SU-DHL-6 (cell line): ENCODE measurements around the gene STK35.

Source experiments
- H2AFZ ChIP-seq: fragments of 200-600 bp; sonication (generic); 2 replicates; pipeline ENCODE4 v1.6.1; 2014; ENCODE audit warnings: low read depth, mild to moderate bottlenecking, moderate library complexity, mixed read lengths, antibody characterized with exemption, low read length; ENCODE audit not compliant: severe bottlenecking
- H3F3A ChIP-seq: fragments of 200-600 bp; shearing (Covaris generic); 2 replicates; pipeline ENCODE4 v1.6.0; 2016; ENCODE audit warnings: antibody characterized with exemption, mild to moderate bottlenecking; ENCODE audit not compliant: insufficient read depth
- H3K27ac ChIP-seq: fragments of 200-600 bp; sonication (generic); 2 replicates; pipeline ENCODE4 v1.5.1; 2016; ENCODE audit warnings: low read depth, mild to moderate bottlenecking, low read length, moderate library complexity, mixed read lengths
- H3K27me3 ChIP-seq: fragments of 200-600 bp; sonication (generic), shearing (Covaris generic); 2 replicates; pipeline ENCODE4 v1.6.0; 2014; ENCODE audit warnings: mild to moderate bottlenecking, low read length
- H3K36me3 ChIP-seq: fragments of 200-600 bp; sonication (generic); 2 replicates; pipeline ENCODE4 v1.6.1; 2014; ENCODE audit warnings: mild to moderate bottlenecking, low read length, mixed read lengths
- H3K4me2 ChIP-seq: fragments of 300-600, 200-600 bp; shearing (Covaris generic), sonication (generic); 2 replicates; pipeline ENCODE4 v1.6.0; 2014; ENCODE audit warnings: low read length, low read depth, mild to moderate bottlenecking; ENCODE audit not compliant: poor library complexity, severe bottlenecking
- H3K4me3 ChIP-seq: fragments of 200-600 bp; sonication (generic); 2 replicates; pipeline ENCODE4 v1.5.1; 2014; ENCODE audit warnings: antibody characterized with exemption, low read length, mild to moderate bottlenecking, mixed read lengths; ENCODE audit not compliant: insufficient read depth, poor library complexity, severe bottlenecking
- H3K79me2 ChIP-seq: fragments of 200-600 bp; sonication (generic); 2 replicates; pipeline ENCODE4 v1.6.1; 2014; ENCODE audit warnings: mild to moderate bottlenecking, low read length, moderate library complexity; ENCODE audit not compliant: insufficient read depth
- H3K9ac ChIP-seq: fragments of 200-600 bp; sonication (generic); 2 replicates; pipeline ENCODE4 v1.7.0; 2014; ENCODE audit warnings: mild to moderate bottlenecking, low read length
- H3K9me2 ChIP-seq: fragments of 200-600 bp; sonication (generic); replicated peaks from 2 replicates; pipeline ENCODE4 v1.6.1; 2014; ENCODE audit warnings: low read length; ENCODE audit not compliant: insufficient read depth
- H3K9me3 ChIP-seq: fragments of 200-600 bp; sonication (generic); 2 replicates; pipeline ENCODE4 v1.6.1; 2014; ENCODE audit warnings: low read length, mixed read lengths; ENCODE audit not compliant: insufficient read depth
- H4K20me1 ChIP-seq: fragments of 200-600 bp; sonication (generic); 2 replicates; pipeline ENCODE4 v1.6.1; 2014; ENCODE audit warnings: low read depth, mild to moderate bottlenecking, antibody characterized with exemption, low read length, moderate library complexity, mixed read lengths
- EZH2phosphoT487 ChIP-seq: fragments of 200-600 bp; sonication (generic), shearing (Covaris generic); conservative IDR thresholded peaks from 2 replicates; pipeline ENCODE4 v1.6.1; 2018; ENCODE audit warnings: mild to moderate bottlenecking, antibody characterized with exemption, low read length, moderate library complexity, mixed read lengths
- TF ChIP-seq, protein P1 (sequence below): fragments of 200-600 bp; sonication (generic); IDR thresholded peaks from one replicate; pipeline ENCODE4 v1.5.1; 2017; ENCODE audit warnings: antibody characterized with exemption, mild to moderate bottlenecking, low read length, moderate library complexity; ENCODE audit not compliant: insufficient read depth, poor library complexity, severe bottlenecking

The STK35 gene

DNA sequence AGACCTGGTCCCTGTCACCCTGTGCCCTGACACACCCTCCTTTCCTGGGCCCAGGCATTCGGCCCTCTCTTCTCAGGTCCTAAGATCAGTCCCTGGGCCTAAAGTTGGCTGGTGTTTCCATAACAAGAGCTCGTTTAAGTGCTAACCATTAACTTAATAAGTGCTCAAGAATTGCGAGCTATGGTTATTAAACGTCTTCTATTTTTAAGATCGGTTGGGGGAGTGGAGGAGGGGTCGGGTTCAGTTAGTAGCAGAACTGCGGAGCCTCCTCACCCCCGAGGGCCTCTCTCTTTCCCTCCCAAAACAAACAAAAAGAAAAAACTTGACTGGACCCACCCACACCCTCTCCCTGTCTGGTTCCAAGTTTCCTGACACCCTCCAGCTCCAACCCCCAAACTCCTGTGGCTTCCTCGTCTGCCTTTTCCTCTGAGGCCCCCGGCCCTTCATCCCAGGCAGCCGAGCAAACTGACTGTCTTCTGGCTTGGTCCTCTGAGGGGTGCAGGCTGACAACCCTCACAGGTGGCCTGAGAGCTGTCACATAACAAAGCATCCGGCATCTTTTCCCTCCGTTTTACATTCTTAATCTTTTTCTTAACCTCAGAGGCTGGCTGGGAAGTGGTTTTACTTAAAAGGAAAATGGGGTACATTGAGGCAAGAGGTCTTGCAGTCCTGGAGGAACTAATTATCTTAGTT, 2.0 kb downstream of the STK35 start:
- Histone ChIP-seq H3K9ac (peak overlapping the region; percentile 92), H2AFZ (peak overlapping the region; percentile 83)

DNA sequence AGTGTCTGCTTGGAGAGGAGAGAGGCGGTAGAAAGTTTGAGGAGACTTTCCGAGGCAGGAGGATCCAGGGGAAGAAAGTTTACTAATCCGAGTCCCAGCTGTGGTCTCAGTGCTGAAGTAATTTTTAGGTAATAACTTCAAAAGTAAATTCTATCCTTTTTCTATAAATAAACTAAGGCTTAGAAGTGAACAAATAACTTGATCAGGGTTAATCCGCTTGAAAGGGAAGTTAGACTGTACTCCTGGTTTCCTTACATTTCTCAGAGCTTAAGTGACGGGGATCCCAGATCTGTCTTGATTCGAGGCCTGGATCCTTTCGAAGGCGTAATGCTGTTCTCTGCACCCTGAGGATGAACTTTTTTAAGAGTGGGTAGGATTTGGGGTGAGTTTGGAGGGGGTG, 2.6 kb downstream of the STK35 start:
- Histone ChIP-seq H3F3A (0 out of 2 replicates have a peak, but pooled peaks cover 5% of the 10 kb centered on the region), H2AFZ (no peak overlapping the region), H3K4me2 (peak overlapping the region; percentile 99), H3K36me3 (0 out of 2 replicates have a peak, but pooled peaks cover 4% of the 10 kb centered on the region), H3K9ac (peak overlapping the region; percentile 92), H3K4me3 (peak overlapping the region; percentile 96), H3K9me3 (no peaks in the 10 kb centered on the region), H3K79me2 (peaks cover 57% of the 10 kb centered on the region), H3K27ac (no peak overlapping the region), H3K27me3 (no peaks in the 10 kb centered on the region), H4K20me1 (peaks cover 12% of the 10 kb centered on the region; the same call in 1 of the 2 replicates), H3K9me2 (no peaks in the 10 kb centered on the region)
- TF ChIP-seq, protein P1, sequence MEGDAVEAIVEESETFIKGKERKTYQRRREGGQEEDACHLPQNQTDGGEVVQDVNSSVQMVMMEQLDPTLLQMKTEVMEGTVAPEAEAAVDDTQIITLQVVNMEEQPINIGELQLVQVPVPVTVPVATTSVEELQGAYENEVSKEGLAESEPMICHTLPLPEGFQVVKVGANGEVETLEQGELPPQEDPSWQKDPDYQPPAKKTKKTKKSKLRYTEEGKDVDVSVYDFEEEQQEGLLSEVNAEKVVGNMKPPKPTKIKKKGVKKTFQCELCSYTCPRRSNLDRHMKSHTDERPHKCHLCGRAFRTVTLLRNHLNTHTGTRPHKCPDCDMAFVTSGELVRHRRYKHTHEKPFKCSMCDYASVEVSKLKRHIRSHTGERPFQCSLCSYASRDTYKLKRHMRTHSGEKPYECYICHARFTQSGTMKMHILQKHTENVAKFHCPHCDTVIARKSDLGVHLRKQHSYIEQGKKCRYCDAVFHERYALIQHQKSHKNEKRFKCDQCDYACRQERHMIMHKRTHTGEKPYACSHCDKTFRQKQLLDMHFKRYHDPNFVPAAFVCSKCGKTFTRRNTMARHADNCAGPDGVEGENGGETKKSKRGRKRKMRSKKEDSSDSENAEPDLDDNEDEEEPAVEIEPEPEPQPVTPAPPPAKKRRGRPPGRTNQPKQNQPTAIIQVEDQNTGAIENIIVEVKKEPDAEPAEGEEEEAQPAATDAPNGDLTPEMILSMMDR: no peak
- TF ChIP-seq EZH2phosphoT487: no peak

More for the DNA sequence above, 2.0 kb downstream of the STK35 start:
- Histone ChIP-seq H3K9me2 (no peaks in the 10 kb centered on the region), H3K4me3 (peak overlapping the region; percentile 96), H3K36me3 (0 out of 2 replicates have a peak, but pooled peaks cover 4% of the 10 kb centered on the region), H4K20me1 (peaks cover 12% of the 10 kb centered on the region; the same call in 1 of the 2 replicates), H3F3A (0 out of 2 replicates have a peak, but pooled peaks cover 5% of the 10 kb centered on the region), H3K27ac (no peak overlapping the region; the same call in 1 of the 2 replicates), H3K27me3 (no peaks in the 10 kb centered on the region), H3K4me2 (peak overlapping the region; percentile 99), H3K9me3 (no peaks in the 10 kb centered on the region), H3K79me2 (peaks cover 52% of the 10 kb centered on the region)
- TF ChIP-seq, protein P1: no peak

DNA sequence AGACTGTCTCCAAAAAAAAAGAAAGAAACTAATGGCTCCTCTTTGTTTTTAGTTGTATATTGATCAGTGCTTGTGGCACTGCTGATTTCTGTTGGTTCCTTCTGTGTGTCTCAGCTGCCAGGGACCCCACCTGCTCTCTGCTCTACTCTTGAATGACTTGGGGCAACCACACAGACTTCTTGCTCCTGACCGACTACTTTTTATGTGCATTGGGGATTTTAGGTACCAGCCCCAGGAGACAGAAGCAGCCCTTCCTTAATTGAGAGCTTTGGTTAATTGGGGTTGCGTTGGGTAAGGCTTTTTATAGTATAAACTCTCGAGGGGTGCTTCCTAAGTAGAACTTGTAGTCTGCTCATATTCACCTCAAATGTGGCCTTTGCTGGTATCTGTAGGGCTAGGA, 6.9 kb downstream of the STK35 start:
- H4K20me1 ChIP-seq: peaks cover 15% of the 10 kb centered on the region
- H3K27me3 ChIP-seq: no peaks in the 10 kb centered on the region
- H3K9ac ChIP-seq: no peak overlapping the region
- TF ChIP-seq, protein P1: no peak
- no peak for TF ChIP-seq EZH2phosphoT487
- 0 out of 2 replicates have a peak, but pooled peaks cover 4% of the 10 kb centered on the region for H3K36me3 ChIP-seq
- H3K4me2 ChIP-seq: no peak overlapping the region
- no peak overlapping the region for H3K4me3 ChIP-seq
- H2AFZ ChIP-seq: no peak overlapping the region
- H3K79me2 ChIP-seq: peaks cover 87% of the 10 kb centered on the region
- H3K9me2 ChIP-seq: no peaks in the 10 kb centered on the region
- no peaks in the 10 kb centered on the region for H3F3A ChIP-seq
- H3K9me3 ChIP-seq: no peaks in the 10 kb centered on the region
- H3K27ac ChIP-seq: no peak overlapping the region
